Measurements from ENCODE around the gene TBCK.

DNA sequence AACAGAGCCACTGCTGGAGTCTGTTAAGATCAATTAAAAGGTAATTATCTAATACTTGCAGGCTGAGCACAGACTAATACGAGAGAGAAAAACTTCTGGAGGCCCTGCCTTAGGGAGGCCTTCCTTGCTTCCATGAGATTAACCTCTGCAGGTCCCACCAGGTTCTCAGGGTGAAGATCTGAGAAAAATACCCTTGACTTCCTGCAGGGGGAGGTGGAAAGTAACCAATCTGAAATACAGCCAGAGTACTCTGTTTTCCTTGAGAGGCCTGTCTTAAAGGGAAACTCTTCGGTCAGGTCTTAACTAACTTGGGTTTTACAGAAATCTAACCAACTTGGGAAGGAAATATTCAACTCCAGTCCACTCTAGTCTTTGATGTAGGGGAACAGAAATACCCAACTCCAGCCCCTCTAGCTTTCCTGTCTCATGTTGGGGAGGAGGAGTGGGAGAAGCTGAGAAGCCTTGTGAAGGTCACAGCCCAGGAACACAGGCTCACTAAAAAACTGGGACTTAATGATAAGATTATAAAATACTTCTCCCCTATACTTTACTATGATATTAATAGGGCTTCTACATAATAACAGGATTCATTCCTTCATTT is 77.1 kb downstream of the TBCK start:
- TF ChIP-seq CTCF (IDR thresholded peaks at IDR 0.05) (peak; percentile 61), SMC3 (IDR thresholded peaks at IDR 0.05; ENCODE audit: low read depth, low read length) (no peak), POLR2AphosphoS5 (IDR thresholded peaks at IDR 0.05; ENCODE audit: low read depth, low read length) (no peak), RAD21 (IDR thresholded peaks at IDR 0.05; ENCODE audit: low read length) (peak; percentile 41), EZH2phosphoT487 (IDR thresholded peaks at IDR 0.05; ENCODE audit: borderline replicate concordance, low read depth) (no peak), MAX (IDR thresholded peaks at IDR 0.05; ENCODE audit: low read depth) (no peak), ELF1 (IDR thresholded peaks at IDR 0.05) (no peak), YY1 (IDR thresholded peaks at IDR 0.05; ENCODE audit: low read depth) (no peak)

Measured in SK-N-SH (cell line).